Esophagus muscularis mucosa (tissue), 4 donors: ENCODE measurements around the gene SIRPG. TPM values are rescaled to one million over a fixed set of nuclear protein-coding genes. Genes with fewer than 3 reads are reported as not detected.
"Not testable (repeated sequence)": the region's sequence is repeated elsewhere in the genome, so short reads cannot be mapped to it uniquely, and the experiment has no call there.

Experiments
- DNase-seq: peaks from one replicate; pipeline ENCODE4 v3.0.0-alpha.2; 2017; ENCODE audit errors: extremely low spot score
- H3K27ac ChIP-seq, 4 donors: fragments of 200-600 bp; sonication (generic); replicated peaks in 1 of 4; 1 replicate in 3 of 4; 2 replicates in 1 of 4; pipeline ENCODE4 v1.5.1; 2016 to 2019; ENCODE audit warnings: mild to moderate bottlenecking in 1 of 4
- H3K27me3 ChIP-seq, 4 donors: fragments of 200-600 bp; sonication (generic); one replicate each; pipeline versions ENCODE4 v1.5.1 to v1.6.0; 2016 to 2019
- H3K36me3 ChIP-seq, 4 donors: fragments of 200-600 bp; sonication (generic); one replicate each; pipeline ENCODE4 v1.5.1; 2016 to 2019
- H3K4me1 ChIP-seq, 4 donors: fragments of 200-600 bp; sonication (generic); one replicate each; pipeline ENCODE4 v1.5.1; 2016 to 2019
- H3K4me3 ChIP-seq, 4 donors: fragments of 200-600 bp; sonication (generic); 1 replicate in 2 of 4; 2 replicates in 2 of 4; pipeline ENCODE4 v1.5.1; 2016 to 2019; ENCODE audit warnings: mild to moderate bottlenecking in 4 of 4, moderate library complexity in 1 of 4
- H3K9me3 ChIP-seq, 4 donors: fragments of 200-600 bp; sonication (generic); 1 replicate in 3 of 4; 2 replicates in 1 of 4; pipeline ENCODE4 v1.5.1; 2016 to 2019
- CTCF ChIP-seq, 3 experiments: fragments of 200-600 bp in 2 of 3; fragments of 450-650 bp in 1 of 3; sonication (generic) in 2 of 3; IDR thresholded peaks; one replicate each; pipeline ENCODE4 v1.5.1; 2017 to 2019; ENCODE audit warnings: antibody characterized with exemption in 3 of 3, mild to moderate bottlenecking in 2 of 3, moderate library complexity in 1 of 3
- EP300 ChIP-seq: sonication (generic); formaldehyde crosslinking; IDR thresholded peaks from one replicate; pipeline ENCODE4 v1.6.1; 2017; ENCODE audit warnings: antibody characterized with exemption
- POLR2A ChIP-seq: fragments of 450-650 bp; IDR thresholded peaks from one replicate; pipeline ENCODE4 v1.6.1; 2017; ENCODE audit warnings: antibody characterized with exemption, moderate library complexity, mild to moderate bottlenecking, low read depth
- POLR2AphosphoS5 ChIP-seq, 2 donors: sonication (generic); formaldehyde crosslinking; IDR thresholded peaks; one replicate each; pipeline ENCODE4 v1.6.1; 2017; ENCODE audit warnings: antibody characterized with exemption in 2 of 2
- WGBS: methylation state at CpG from one replicate; pipeline ENCODE4 v1.1.5; 2018; 5-methylcytosine and 5-hydroxymethylcytosine counted together
- intact Hi-C: fragments of 100-400 bp; cut with DNase I; formaldehyde crosslinking; loops from one replicate; pipeline ENCODE4 v1.15.1; 2023
- total RNA-seq, 4 donors: library from RNA; depleted of rRNA; stranded (reverse); fragments of >200 nt; gene quantifications; one replicate each; pipeline versions ENCODE4 v1.1.0 to v1.2.1, GENCODE V29; 2016

SIRPG gene
- total RNA-seq, 4 donors from 2014 or later: not detected

- H3K36me3 ChIP-seq: no peaks in the 10 kb centered on the region
- peaks cover 0 to 14% (median 5%) of the 10 kb centered on the region in 4 donors for H3K9me3 ChIP-seq
- H3K27ac ChIP-seq: no peak overlapping the region
- H3K4me1 ChIP-seq: no peaks in the 10 kb centered on the region
- intact Hi-C loops: loop anchor here (2.0 kb wide), 1 partner anchor 38 kb away; no protein-coding TSS in a partner anchor
- no peaks in the 10 kb centered on the region for H3K27me3 ChIP-seq
- no peak for TF ChIP-seq EP300
- TF ChIP-seq POLR2AphosphoS5 (IDR thresholded peaks at IDR 0.05): no peak
- TF ChIP-seq CTCF (IDR thresholded peaks at IDR 0.05): no peak
- TF ChIP-seq POLR2A: no peak
- H3K4me3 ChIP-seq: no peak overlapping the region
- no peak for DNase-seq
Measured at GRCh38 chr20:1616858-1617434, 40.6 kb downstream of the SIRPG start.

- H3K27me3 ChIP-seq, H3K4me1 ChIP-seq, DNase-seq, H3K36me3 ChIP-seq, H3K4me3 ChIP-seq, intact Hi-C loops, H3K27ac ChIP-seq, H3K9me3 ChIP-seq: not testable (repeated sequence)
- no CpG with 5 or more reads among the region's 5 CpGs for WGBS
Measured at GRCh38 chr20:1610404-1610803, 47.2 kb downstream of the SIRPG start.

GRCh38 chr20:1608678-1609347 is 48.8 kb downstream of the SIRPG start:
- intact Hi-C loops, H3K4me1 ChIP-seq, H3K27me3 ChIP-seq, H3K36me3 ChIP-seq, H3K27ac ChIP-seq, H3K4me3 ChIP-seq, DNase-seq, H3K9me3 ChIP-seq: not testable (repeated sequence)
- WGBS: no CpG with 5 or more reads among the region's 5 CpGs

GRCh38 chr20:1600736-1601135 is 56.8 kb downstream of the SIRPG start:
- WGBS: no CpG with 5 or more reads among the region's 5 CpGs
- Histone ChIP-seq H3K4me3 (no peak overlapping the region), H3K4me1 (no peaks in the 10 kb centered on the region), H3K27me3 (no peaks in the 10 kb centered on the region), H3K36me3 (no peaks in the 10 kb centered on the region), H3K9me3 (no peaks in the 10 kb centered on the region), H3K27ac (no peak overlapping the region)
- intact Hi-C loops: no loop called here
- no peak for TF ChIP-seq EP300
- TF ChIP-seq CTCF (IDR thresholded peaks at IDR 0.05): no peak
- TF ChIP-seq POLR2AphosphoS5 (IDR thresholded peaks at IDR 0.05): no peak
- TF ChIP-seq POLR2A: no peak
- no peak for DNase-seq

GRCh38 chr20:1595333-1595732 is 62.2 kb downstream of the SIRPG start:
- no CpG with 5 or more reads among the region's 1 CpG for WGBS
- Histone ChIP-seq H3K36me3 (no peaks in the 10 kb centered on the region), H3K4me1 (no peaks in the 10 kb centered on the region), H3K4me3 (no peak overlapping the region), H3K27me3 (no peaks in the 10 kb centered on the region), H3K9me3 (no peaks in the 10 kb centered on the region), H3K27ac (no peak overlapping the region)
- TF ChIP-seq POLR2A (no peak), EP300 (no peak), POLR2AphosphoS5 (IDR thresholded peaks at IDR 0.05) (no peak), CTCF (IDR thresholded peaks at IDR 0.05) (no peak)
- intact Hi-C loops: no loop called here
- no peak for DNase-seq
